Measurements from ENCODE around the gene ZNF609. TPM values are rescaled to one million over a fixed set of nuclear protein-coding genes. Genes with fewer than 3 reads are reported as not detected.

Gene ZNF609
- total and polyA plus RNA-seq, 10 of the 15 experiments (the other 5 are each of a cell fraction or from before 2014, with no cell fraction given) = 5.1 to 35.3 (median 13.6) TPM

GRCh38 chr15:64460724-64461720 is 644 bp downstream of the ZNF609 start (continued):
- TF ChIP-seq NKRF (conservative IDR thresholded peaks at IDR 0.05) (0 out of 2 replicates have a peak, but pooled peaks have one; percentile 22), BCL3 (IDR thresholded peaks at IDR 0.05; ENCODE audit: borderline replicate concordance, insufficient read depth, low read depth, low read length, poor library complexity, severe bottlenecking) (peak; percentile 31)

- peak overlapping the region; percentile 67 for H3K9ac ChIP-seq (ENCODE audit: control insufficient read depth, insufficient read depth, low read length)
- H3K4me3 ChIP-seq = peak overlapping the region; percentile 75
- peak; percentile 47 for ATAC-seq
- H3K4me1 ChIP-seq (ENCODE audit: control insufficient read depth, insufficient read depth, low read length) = peaks cover 46% of the 10 kb centered on the region
- no peaks in the 10 kb centered on the region for H3K27me3 ChIP-seq (replicated peaks in 1 of 2; ENCODE audit: control insufficient read depth in 2 of 2, insufficient read depth in 2 of 2, low read length in 1 of 2)
- no peaks in the 10 kb centered on the region for H3K9me3 ChIP-seq (replicated peaks; ENCODE audit: control insufficient read depth, insufficient read depth, low read length)
- H3K4me2 ChIP-seq (ENCODE audit: control insufficient read depth, insufficient read depth) = peak overlapping the region; percentile 90
- peaks cover 65% of the 10 kb centered on the region for H3K79me2 ChIP-seq (ENCODE audit: control insufficient read depth, insufficient read depth, low read length)
- H3K27ac ChIP-seq (ENCODE audit: control insufficient read depth, insufficient read depth) = peak overlapping the region; percentile 79
- CTCF ChIA-PET = interaction anchor here (0.7 kb wide), 1 partner anchor 223 kb away, joined by 3 read pairs; no protein-coding TSS in a partner anchor
- no peak overlapping the region for H2AFZ ChIP-seq (ENCODE audit: control insufficient read depth, low read depth, low read length)
- no peak for FAIRE-seq
- no peak for DNase-seq (ENCODE audit: low read depth, low spot score)
- in situ Hi-C loops (cut with MboI) = no loop called here
- SMC1A ChIA-PET (ENCODE audit: uncharacterized antibody, unreplicated experiment) = interaction anchor here (0.6 to 3.8 kb wide), 12 partner anchors 8 to 265 kb away, joined by 3 to 24 read pairs (median 4); no protein-coding TSS in a partner anchor
- no peaks in the 10 kb centered on the region for H4K20me1 ChIP-seq (ENCODE audit: control insufficient read depth, insufficient read depth)
- no TSS peak for BruUV-seq (replicated peaks)
- H3K36me3 ChIP-seq (ENCODE audit: control insufficient read depth in 2 of 2, insufficient read depth in 2 of 2, low read length in 1 of 2) = no peaks in the 10 kb centered on the region
- 3% methylated on average over 5 of the region's 5 CpGs for WGBS (ENCODE audit: insufficient coverage, insufficient replicate concordance, low lambda C conversion rate, missing lambda C conversion rate)
- RAD21 ChIA-PET (ENCODE audit: unreplicated experiment) = interaction anchor here (0.7 to 1.8 kb wide), 8 partner anchors 18 to 350 kb away, joined by 3 to 12 read pairs (median 3); no protein-coding TSS in a partner anchor
- POLR2A ChIA-PET = interaction anchor here (1.2 to 1.5 kb wide), 4 partner anchors 31 to 173 kb away, joined by 3 to 6 read pairs (median 4); no protein-coding TSS in a partner anchor
- intact Hi-C loops (cut with micrococcal nuclease; ENCODE audit: unreplicated experiment) = loop anchor here (2.0 to 5.0 kb wide), 3 partner anchors 31 to 161 kb away; partner anchors contain the start of gene TRIP4
- TF ChIP-seq CBX3 (IDR thresholded peaks at IDR 0.05; ENCODE audit: borderline replicate concordance, low read depth) = no peak
- 0 out of 2 replicates have a peak, but pooled peaks have one; percentile 26 for TF ChIP-seq DPF2 (IDR thresholded peaks at IDR 0.05)
- TF ChIP-seq SUPT20H (IDR thresholded peaks at IDR 0.05; ENCODE audit: borderline replicate concordance, control insufficient read depth, low read depth, low read length) = no peak
- 0 out of 2 replicates have a peak, but pooled peaks have one; percentile 44 for TF ChIP-seq POLR2AphosphoS5 (IDR thresholded peaks at IDR 0.05; ENCODE audit: low read length)
- 0 out of 2 replicates have a peak, but pooled peaks have one; percentile 17 for TF ChIP-seq POLR2AphosphoS2 (IDR thresholded peaks at IDR 0.05; ENCODE audit: low read depth, low read length)
- TF ChIP-seq LARP7 (IDR thresholded peaks at IDR 0.05) = 0 out of 2 replicates have a peak, but pooled peaks have one; percentile 19
- no peak for TF ChIP-seq RELA (IDR thresholded peaks at IDR 0.05; ENCODE audit: borderline replicate concordance, partially characterized antibody)
- TF ChIP-seq SMAD1 (IDR thresholded peaks at IDR 0.05; ENCODE audit: low read depth, partially characterized antibody) = no peak
- no peak for TF ChIP-seq NFYB (IDR thresholded peaks at IDR 0.05; ENCODE audit: insufficient read depth, low read depth, low read length)
- TF ChIP-seq SPI1 (IDR thresholded peaks at IDR 0.05; ENCODE audit: borderline replicate concordance, insufficient read depth, low read depth, low read length) = no peak
- TF ChIP-seq IKZF1 (conservative IDR thresholded peaks at IDR 0.05) = 0 out of 2 replicates have a peak, but pooled peaks have one; percentile 22
- TF ChIP-seq NBN (IDR thresholded peaks at IDR 0.05) = no peak; the same call in 1 of the 2 replicates
Measured at GRCh38 chr15:64461721-64462162, 1.4 kb downstream of the ZNF609 start.
